Measurements from ENCODE around the gene UBXN4.

Gene UBXN4

GRCh38 chr2:135815269-135815668, 73.6 kb downstream of the UBXN4 start:
- DNase-seq: no peak

- no peak for DNase-seq
These were observed 75.8 kb downstream of the UBXN4 start for GRCh38 chr2:135817466-135817865.

- no peak for DNase-seq
These were observed 76.3 kb downstream of the UBXN4 start for GRCh38 chr2:135817951-135818350.

GRCh38 chr2:135818937-135819610, 77.4 kb downstream of the UBXN4 start:
- DNase-seq: peak; percentile 74

DNA sequence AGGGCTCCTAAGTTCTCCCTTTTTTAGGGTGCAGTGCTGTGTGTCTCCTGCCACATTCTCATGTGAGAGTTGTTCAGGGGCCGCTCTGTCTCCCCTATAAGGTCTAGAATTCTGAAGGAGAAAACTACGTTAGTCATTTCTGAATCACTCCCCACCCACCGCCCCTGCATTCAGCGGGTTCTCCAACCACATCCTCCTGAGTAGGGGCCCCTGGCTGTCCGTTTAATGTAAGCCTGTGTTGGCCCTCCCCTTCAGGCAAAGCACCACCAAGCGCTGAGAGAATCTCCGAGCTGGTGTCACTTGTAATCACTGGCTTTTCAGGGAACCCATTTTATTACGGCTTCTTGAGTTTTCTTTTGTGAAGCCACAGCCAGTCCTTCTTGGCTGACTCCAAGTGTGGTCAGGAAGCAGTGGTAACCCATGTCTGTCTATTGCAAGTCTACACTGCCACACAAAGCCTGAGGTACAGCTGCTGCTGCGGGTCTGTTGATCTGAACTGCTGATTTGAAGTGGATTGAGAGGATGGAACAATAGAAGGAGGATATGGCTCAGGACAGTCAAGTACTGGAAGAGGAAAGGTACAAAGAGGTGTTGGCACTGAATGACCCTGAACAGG, 78.5 kb downstream of the UBXN4 start:
- DNase-seq: peak; percentile 88

- no peak for DNase-seq
These were observed 79.5 kb downstream of the UBXN4 start for GRCh38 chr2:135821190-135821589.

DNA sequence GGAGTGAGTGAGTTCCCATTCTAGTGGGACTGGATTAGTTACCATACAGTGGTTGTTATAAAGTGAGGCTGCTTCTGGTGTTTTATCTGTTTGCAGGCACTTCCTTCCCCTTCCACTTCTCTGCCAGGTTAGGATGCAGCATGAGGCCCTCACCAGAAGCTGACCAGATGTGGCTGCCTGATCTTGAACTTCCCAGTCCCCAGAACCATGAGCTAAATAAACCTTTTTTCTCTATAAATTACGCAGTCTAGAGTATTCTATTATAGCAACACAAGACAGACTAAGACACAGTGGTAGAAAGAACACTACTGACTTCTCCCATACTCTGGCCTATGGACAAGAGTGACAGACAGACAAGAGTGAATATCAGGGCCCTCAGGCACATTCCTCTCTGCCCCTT, 81.2 kb downstream of the UBXN4 start:
- DNase-seq: no peak

DNA sequence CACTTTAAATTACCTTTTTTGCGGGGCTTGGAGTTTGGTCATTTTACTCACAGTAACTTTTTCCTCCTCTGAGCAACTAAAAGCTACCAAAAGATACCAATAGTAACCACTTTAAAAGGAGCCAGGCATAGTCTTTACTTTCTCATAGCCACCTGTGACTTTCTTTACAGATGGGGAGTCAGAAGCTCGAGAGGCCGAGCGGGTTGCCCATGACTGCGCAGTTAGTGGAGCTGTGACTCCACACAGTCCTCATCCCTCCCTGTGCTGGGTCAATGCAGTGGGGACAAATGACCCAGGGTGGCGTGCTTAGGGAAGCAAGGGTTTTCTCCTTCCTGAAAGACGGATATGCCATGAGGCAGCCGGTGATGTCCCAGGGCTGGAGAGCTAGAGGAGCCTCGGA, 83.5 kb downstream of the UBXN4 start:
- DNase-seq: no peak

- peak; percentile 46 for DNase-seq
These were observed 84.0 kb downstream of the UBXN4 start for GRCh38 chr2:135825550-135826176.

GRCh38 chr2:135826544-135826943, 84.9 kb downstream of the UBXN4 start:
- DNase-seq: peak; percentile 28

DNA sequence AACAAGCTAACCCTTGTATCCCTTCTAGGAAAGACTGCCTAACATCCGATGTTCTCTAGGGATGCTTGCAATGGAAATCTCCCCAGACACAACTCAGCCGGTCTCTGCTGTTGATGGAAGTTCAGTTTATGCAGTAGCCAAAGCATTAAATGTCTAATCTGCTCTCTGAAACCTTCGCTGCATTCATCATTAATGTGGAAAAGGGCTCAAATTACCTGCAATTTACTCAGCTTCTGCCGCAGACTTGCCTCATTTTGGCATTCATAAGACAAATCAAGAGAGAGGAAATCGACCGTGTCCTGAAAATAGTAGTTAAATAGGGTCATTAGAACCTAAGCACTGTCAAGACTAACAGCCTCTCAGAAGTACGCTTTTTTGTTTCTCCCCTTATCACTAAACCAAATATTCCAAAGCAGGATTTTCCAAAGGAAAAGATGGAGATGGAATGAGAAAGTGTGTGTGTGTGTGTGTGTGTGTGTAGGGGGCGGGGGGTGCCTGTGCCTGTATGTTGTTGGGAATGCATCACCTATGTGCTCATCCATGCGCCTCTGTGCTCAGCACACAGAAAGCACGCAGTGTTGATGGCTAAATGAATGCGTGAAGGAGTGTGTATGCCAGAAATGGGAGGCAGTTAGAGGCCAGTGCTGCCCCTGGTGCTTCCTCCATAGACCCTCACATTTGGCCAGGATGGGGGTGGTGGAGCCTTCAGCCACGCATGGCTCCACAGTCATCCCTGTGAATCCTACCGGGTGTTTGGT, 87.9 kb downstream of the UBXN4 start:
- DNase-seq: peak; percentile 32

DNA sequence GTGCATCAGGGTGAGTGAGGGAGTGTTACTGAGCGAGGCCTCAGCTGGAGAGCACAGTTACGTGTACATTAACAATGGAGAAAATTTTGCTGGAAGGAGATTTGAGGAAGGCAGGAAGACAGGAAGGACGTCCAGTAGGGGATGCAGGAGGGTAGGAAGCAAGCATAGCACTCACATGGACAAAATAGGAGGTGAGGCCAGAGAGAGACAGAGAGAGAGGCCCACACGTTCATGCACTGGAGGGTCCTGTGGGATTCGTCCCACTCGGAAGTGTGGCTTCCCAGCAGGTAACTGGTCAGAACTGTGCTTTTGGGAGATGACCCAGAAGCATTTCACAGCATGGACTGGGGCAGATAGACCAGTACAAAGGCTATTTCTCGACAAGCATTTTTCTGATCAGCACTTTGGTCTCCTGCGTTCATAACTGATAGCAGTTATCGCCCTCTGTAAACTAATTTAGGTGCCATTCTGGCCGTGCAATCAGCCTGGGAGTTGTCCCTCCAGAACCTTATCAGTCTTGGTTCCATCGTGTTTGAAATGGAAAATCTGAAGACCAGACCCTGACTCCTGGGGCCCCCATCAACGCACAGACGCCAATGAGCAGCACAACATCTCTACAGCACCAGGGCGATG, 89.6 kb downstream of the UBXN4 start:
- no peak for DNase-seq

DNA sequence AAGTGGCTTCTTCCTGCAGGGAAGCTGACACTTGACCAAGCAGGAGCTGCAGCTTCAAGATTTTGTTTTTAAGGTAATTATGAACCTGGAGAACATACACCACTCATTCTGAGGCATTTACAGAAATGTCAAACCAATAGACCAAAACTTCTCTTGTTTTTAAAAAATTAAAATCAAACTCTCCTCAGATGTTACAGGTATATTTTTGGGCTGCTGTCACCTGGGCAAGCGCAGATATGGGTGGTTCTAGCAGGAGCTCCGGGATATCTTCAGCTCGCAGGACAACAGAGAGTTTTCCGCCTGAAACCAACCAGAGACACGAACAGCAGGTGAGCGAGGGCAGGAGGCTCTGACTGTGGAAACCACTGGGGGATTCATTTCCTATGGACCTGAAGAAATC, 91.2 kb downstream of the UBXN4 start:
- no peak for DNase-seq

Data from activated CD8-positive, alpha-beta memory T cell treated with anti-CD3 and anti-CD28 coated beads, Interleukin-2, amount 50 U/mL, for 48 hours (primary cell).